ENCODE measurements around the gene VPS13D.
"Not testable (repeated sequence)": the region's sequence is repeated elsewhere in the genome, so short reads cannot be mapped to it uniquely, and the experiment has no call there.

VPS13D gene

DNA sequence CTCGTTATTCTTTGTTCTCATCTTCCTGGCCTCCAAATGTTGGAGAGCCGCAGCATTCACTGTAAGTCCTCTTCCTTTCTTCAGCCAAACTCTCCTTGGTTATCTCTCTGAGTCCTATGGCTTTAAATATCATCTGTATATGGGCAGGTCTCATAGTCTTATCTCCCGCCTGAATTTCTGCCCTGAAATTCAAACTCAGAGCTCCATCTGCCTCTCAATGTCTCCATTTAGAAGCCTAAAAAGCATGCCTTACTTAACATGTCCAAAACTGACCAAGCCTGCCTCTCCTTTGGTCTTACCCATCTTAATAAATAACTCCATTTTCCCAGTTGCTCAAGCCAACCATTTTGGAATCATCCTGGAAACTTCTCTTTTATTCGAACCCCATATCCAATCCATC lies 307.5 kb downstream of the VPS13D start:
- DNase-seq (ENCODE audit: low read depth), result no peak
- H3K4me3 ChIP-seq (ENCODE audit: low read depth, low read length), result no peak overlapping the region
- TF ChIP-seq, protein P1, sequence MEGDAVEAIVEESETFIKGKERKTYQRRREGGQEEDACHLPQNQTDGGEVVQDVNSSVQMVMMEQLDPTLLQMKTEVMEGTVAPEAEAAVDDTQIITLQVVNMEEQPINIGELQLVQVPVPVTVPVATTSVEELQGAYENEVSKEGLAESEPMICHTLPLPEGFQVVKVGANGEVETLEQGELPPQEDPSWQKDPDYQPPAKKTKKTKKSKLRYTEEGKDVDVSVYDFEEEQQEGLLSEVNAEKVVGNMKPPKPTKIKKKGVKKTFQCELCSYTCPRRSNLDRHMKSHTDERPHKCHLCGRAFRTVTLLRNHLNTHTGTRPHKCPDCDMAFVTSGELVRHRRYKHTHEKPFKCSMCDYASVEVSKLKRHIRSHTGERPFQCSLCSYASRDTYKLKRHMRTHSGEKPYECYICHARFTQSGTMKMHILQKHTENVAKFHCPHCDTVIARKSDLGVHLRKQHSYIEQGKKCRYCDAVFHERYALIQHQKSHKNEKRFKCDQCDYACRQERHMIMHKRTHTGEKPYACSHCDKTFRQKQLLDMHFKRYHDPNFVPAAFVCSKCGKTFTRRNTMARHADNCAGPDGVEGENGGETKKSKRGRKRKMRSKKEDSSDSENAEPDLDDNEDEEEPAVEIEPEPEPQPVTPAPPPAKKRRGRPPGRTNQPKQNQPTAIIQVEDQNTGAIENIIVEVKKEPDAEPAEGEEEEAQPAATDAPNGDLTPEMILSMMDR (IDR thresholded peaks at IDR 0.05; ENCODE audit: control insufficient read depth, extremely low read depth, insufficient read depth), result no peak

DNA sequence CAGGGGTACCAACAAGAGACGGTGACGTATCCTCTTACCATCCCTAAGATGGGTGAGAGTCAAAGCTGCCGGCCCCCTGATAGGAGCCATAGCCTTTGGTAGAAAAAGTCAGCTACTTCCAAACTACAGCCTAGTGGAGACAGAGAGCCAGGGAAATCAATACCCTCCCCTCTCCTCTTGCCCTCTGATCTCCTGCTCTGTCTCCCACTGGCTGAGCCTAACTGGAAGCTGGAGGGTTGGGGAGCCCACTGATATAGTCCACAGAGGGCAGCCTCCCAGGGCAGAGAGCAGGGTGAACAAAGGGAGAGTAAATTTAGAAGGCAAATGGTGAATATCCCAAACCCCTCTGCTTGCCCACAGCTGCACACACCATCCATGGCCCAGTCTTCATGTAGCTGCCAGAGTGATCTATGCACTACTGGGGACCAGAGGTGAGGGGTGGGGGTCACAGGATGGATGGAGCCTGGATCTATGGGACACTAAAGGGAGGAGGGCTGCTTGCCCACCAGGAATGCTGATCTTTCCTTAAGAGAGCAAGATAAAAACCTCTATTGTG lies 308.2 kb downstream of the VPS13D start:
- H3K4me3 ChIP-seq (ENCODE audit: low read depth, low read length), result no peak overlapping the region
- DNase-seq (ENCODE audit: low read depth), result no peak
- TF ChIP-seq, protein P1 (IDR thresholded peaks at IDR 0.05; ENCODE audit: control insufficient read depth, extremely low read depth, insufficient read depth), result no peak

DNA sequence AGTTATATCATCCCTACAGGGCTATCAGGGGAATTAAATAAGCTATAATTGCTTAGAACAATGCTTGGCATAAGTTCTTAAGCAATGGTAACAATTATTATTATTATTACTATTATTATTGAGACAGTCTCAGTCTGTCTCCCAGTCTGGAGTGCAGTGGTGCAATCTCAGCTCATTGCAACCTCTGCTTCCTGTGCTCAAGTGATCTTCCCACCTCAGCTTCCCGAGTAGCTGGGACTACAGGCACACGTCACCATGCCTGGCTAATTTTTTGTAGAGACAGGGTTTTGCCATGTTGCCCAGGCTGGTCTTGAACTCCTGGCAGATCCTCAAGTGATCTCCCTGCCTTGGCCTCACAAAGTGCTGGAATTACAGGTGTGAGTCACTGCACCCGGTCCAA lies 308.7 kb downstream of the VPS13D start:
- not testable (repeated sequence) for DNase-seq (ENCODE audit: low read depth); H3K4me3 ChIP-seq (ENCODE audit: low read depth, low read length)

DNA sequence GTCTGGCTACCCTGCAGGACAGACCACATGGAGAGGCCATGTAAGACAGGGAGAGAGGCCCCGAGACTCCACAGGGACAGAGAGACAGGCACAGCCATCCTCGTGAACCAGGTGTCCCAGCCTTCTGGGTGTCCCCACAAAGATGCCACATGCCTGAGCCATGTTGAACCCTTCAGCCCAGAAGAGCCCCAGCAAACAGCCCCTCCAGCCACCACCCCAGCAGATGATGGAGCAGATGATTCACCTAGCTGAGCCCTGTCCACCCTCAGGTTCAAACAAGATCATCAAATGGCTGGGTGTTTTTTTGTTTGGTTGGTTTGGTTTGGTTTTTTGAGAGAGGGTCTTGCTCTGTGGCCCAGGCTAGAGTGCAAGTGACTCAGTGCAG lies 309.5 kb downstream of the VPS13D start:
- no peak for DNase-seq (ENCODE audit: low read depth)
- TF ChIP-seq, protein P1 (IDR thresholded peaks at IDR 0.05; ENCODE audit: control insufficient read depth, extremely low read depth, insufficient read depth), result no peak

GRCh38 chr1:12539705-12540579 lies 310.1 kb downstream of the VPS13D start:
- no peak for DNase-seq (ENCODE audit: low read depth)
- TF ChIP-seq, protein P1 (IDR thresholded peaks at IDR 0.05; ENCODE audit: control insufficient read depth, extremely low read depth, insufficient read depth), result no peak
- no peak overlapping the region for H3K4me3 ChIP-seq (ENCODE audit: low read depth, low read length)

More for the DNA sequence above, 309.5 kb downstream of the VPS13D start:
- H3K4me3 ChIP-seq (ENCODE audit: low read depth, low read length), result no peak overlapping the region

DNA sequence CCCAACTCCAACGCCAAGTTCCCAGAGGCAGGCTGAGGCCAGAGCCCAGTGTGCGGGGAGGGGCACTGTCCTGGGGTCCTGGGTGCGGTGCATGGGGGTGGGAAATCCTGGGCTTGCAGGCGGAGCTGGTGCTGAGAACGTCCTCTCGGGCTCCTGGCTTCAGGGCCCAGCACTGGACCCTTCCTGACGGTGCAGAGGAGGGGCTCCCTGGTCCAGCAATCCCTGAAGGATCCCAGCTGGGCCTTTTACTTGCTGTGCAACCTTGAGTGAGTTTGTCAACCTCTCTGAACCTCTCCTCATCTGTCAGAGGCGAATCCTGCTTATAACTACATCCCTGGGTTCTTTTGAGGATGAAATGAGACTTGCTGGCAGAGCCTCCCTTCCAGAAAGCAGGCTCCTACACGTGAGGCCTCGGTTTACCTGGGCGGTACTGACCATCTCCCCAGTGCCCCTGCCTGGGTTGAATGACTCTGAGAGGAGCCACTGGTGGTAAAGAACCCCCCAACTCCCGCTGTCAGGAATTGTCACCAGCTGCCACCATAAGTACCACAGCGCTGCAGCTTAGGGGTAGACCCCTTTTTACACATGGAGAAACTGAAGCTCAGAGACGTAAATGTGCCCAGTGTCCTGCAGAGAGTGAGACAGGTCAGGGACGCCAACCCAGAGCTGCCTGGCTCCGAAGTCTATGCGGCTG lies 310.9 kb downstream of the VPS13D start:
- DNase-seq (ENCODE audit: low read depth), result no peak
- no peak overlapping the region for H3K4me3 ChIP-seq (ENCODE audit: low read depth, low read length)
- TF ChIP-seq, protein P1 (IDR thresholded peaks at IDR 0.05; ENCODE audit: control insufficient read depth, extremely low read depth, insufficient read depth), result no peak

All from LNCaP clone FGC (cell line).